ENCODE results near the gene USP53. TPM values are rescaled to one million over a fixed set of nuclear protein-coding genes. Genes with fewer than 3 reads are reported as not detected.

The USP53 gene
- total and polyA plus RNA-seq, 2 donors (not counting 3 experiments of a cell fraction or from before 2014, with no cell fraction given): 7.8 to 22.8 TPM

DNA sequence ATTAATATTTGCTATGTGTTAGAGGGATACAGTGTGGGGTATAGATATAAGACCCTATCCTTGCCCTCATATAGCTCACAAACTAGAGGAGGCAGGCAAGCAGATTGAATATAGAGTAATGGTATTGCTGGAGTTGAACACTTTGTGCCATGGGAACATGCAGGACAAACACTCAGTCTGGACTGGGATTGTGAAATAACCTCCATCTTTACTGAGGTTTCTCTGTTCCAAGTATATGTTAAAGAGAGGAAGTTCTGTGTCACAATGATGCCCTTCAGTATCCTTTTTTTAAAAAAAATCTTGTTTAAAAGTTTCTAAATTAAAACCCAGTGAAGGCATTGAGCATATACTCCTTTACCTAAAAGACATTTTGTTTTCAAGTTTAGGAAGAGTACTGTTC lies 100.7 kb downstream of the USP53 start:
- dilution Hi-C loops (cut with MboI; ENCODE audit: extremely low pct_ligation_motif_present, low sequenced_read_pairs): no loop called here
- FAIRE-seq: no peak
- CTCF ChIA-PET: interaction anchor here (0.7 to 1.9 kb wide), 4 partner anchors 177 to 315 kb away, joined by 3 to 8 read pairs (median 6); partner anchors contain the start of gene PDE5A

More for the DNA sequence above, 100.7 kb downstream of the USP53 start:
- intact Hi-C loops (cut with micrococcal nuclease): no loop called here
- H3K27ac ChIP-seq (ENCODE audit: insufficient read depth, low read depth, low read length): no peak overlapping the region
- TF ChIP-seq FOS (IDR thresholded peaks at IDR 0.05; ENCODE audit: borderline replicate concordance, insufficient read depth, low read length): no peak
- TF ChIP-seq POLR2AphosphoS5 (IDR thresholded peaks at IDR 0.05; ENCODE audit: insufficient read depth, low read depth, low read length): no peak
- no peak for TF ChIP-seq MAX (IDR thresholded peaks at IDR 0.05; ENCODE audit: insufficient read depth, insufficient read length)
- no peak for TF ChIP-seq POLR2A (IDR thresholded peaks at IDR 0.05; ENCODE audit: low read depth, low read length)
- no peak for TF ChIP-seq MYC (IDR thresholded peaks at IDR 0.05; ENCODE audit: low read depth, low read length)
- TF ChIP-seq CTCF (IDR thresholded peaks at IDR 0.05; ENCODE audit: extremely low read depth in 1 of 2, insufficient read depth in 1 of 2, low read depth in 1 of 2, low read length in 2 of 2): no peak
- no peak for TF ChIP-seq JUN (IDR thresholded peaks at IDR 0.05; ENCODE audit: borderline replicate concordance, insufficient read depth, insufficient read length, low read depth)
- no peak for TF ChIP-seq EZH2 (IDR thresholded peaks at IDR 0.05; ENCODE audit: borderline replicate concordance, low read depth, low read length, severe bottlenecking)
- TF ChIP-seq GATA2 (IDR thresholded peaks at IDR 0.05; ENCODE audit: insufficient read depth, insufficient read length, low read depth, low read length): no peak
- H3K4me3 ChIP-seq (replicated peaks in 1 of 3; ENCODE audit: insufficient read depth in 1 of 3, low read depth in 1 of 3, low read length in 3 of 3): no peak overlapping the region
- no peaks in the 10 kb centered on the region for H3K9me1 ChIP-seq (replicated peaks; ENCODE audit: control insufficient read depth, extremely low read depth, insufficient read depth, low read length)
- H3K79me2 ChIP-seq (ENCODE audit: control insufficient read depth, insufficient read depth, low read length): no peaks in the 10 kb centered on the region
- H3K27me3 ChIP-seq (ENCODE audit: control insufficient read depth in 2 of 2, insufficient read depth in 2 of 2, low read length in 2 of 2): peaks cover 5 to 15% of the 10 kb centered on the region in 2 experiments
- DNase-seq (ENCODE audit: low read depth, low spot score): no peak
- no peaks in the 10 kb centered on the region for H4K20me1 ChIP-seq (replicated peaks; ENCODE audit: control insufficient read depth, extremely low read depth, insufficient read depth, low read length)
- POLR2A ChIA-PET: no interaction called here
- H3K4me2 ChIP-seq (ENCODE audit: insufficient read depth, low read length): no peak overlapping the region
- H3K9ac ChIP-seq (replicated peaks; ENCODE audit: extremely low read depth, insufficient read depth, low read length): no peak overlapping the region
- no peaks in the 10 kb centered on the region for H3K9me3 ChIP-seq (replicated peaks; ENCODE audit: control insufficient read depth, insufficient read depth, low read length)
- no peak overlapping the region for H2AFZ ChIP-seq (ENCODE audit: low read depth, low read length)
- H3K36me3 ChIP-seq (ENCODE audit: control insufficient read depth in 2 of 2, extremely low read depth in 1 of 2, insufficient read depth in 2 of 2, low read length in 2 of 2): no peaks in the 10 kb centered on the region
- no TSS peak for BruUV-seq (replicated peaks)
- no peaks in the 10 kb centered on the region for H3K4me1 ChIP-seq (ENCODE audit: control insufficient read depth, extremely low read depth, insufficient read depth, low read length)
